Activated T-helper 1 cell treated with anti-CD3 and anti-CD28 coated beads, Interleukin-2, amount 50 U/mL, for 16 hours (primary cell): ENCODE data around the gene SLC5A1.
"Not testable (repeated sequence)": the region's sequence is repeated elsewhere in the genome, so short reads cannot be mapped to it uniquely, and the experiment has no call there.

Experiments
- DNase-seq, 2 donors: peaks; one replicate each; pipeline ENCODE4 v3.0.0-alpha.2; 2020; ENCODE audit warnings: low read depth in 1 of 2, low spot score in 1 of 2

The SLC5A1 gene

DNA sequence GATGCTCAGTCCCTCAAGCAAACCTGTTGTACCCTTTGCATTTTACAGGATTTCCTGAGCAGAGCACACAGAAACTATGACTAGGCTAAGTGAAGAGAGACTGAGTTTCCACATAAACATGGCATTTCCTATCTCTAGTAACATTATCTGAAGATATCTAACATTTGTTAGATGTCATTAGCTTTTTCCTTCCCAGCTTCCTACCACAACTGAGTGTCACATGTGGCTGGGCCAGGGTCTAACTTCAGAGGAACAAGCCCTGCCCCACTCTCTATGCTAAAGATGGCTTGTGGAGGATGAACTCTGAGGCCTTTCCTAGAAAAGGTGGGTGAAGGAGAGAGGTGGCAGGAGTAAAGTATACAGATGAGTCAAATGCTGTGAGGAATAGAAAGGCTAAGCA is 99.5 kb downstream of the SLC5A1 start:
- no peak for DNase-seq

DNA sequence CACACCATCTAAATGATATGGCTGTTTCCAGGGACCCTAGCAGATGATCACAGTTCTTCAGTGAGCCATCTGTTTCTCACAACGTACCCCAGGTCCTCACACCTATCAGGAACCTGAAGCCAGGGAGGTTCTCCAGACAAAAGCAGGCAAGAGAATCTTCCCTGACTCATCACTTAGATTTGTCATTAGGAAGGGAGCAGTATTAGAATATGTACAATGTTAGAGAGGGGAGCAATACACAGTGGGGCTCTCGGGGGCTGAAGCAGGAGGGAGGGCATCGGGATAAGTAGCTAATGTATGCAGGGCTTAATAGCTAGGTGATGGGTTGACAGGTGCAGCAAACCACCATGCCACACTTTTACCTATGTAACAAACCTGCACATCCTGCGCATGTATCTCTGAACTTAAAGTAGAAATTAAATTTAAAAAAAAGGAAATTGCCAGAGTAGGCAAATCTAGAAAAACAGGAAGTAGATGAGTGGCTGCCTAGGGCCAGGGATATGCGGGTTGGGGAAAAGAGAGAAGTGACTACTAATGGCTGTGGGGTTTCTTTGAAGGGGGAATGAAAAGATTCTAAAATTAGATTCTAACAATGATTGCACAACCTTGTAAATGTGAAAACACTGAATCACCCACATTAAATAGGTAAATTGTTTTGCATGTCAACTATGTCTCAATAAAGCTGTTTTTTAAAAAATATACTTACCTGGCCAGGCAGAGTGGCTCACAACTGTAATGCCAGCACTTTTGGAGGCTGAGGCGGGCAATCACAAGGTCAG is 101.6 kb downstream of the SLC5A1 start:
- no peak for DNase-seq

DNA sequence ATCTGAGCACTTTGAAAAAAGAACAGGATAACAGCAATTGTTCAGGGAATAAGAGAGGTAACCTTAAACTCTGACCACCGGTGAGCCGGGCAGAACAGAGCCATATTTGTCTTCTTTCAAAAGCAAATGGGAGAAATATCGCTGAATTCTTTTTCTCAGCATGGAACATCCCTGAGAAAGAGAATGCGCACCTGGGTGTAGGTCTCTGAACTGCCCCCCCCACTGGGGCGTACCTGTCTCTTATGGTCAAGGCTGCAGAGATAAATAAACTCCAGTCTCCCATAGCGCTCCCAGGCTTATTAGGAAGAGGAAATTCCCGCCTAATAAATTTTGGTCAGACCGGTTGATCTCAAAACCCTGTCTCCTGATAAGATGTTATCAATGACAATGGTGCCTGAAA is 104.1 kb downstream of the SLC5A1 start:
- not testable (repeated sequence) for DNase-seq

DNA sequence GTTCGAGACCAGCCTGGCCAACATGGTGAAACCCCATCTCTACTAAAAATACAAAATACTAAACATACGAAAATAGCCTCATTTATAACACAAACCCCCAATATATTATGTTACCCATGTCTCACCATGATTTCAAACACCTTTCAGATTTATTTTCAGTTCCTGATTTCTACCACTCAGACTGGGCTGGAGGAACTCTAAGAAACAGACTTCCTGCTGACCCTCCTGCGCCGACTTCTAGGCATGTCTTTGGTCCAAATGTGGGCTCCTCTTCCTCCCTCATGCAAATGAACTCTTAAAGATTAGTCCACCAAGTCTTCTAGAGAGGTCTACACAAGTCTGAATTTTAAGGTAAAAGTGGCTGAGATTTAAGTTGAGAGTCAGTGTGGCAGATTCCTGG is 105.3 kb downstream of the SLC5A1 start:
- DNase-seq = not testable (repeated sequence)

DNA sequence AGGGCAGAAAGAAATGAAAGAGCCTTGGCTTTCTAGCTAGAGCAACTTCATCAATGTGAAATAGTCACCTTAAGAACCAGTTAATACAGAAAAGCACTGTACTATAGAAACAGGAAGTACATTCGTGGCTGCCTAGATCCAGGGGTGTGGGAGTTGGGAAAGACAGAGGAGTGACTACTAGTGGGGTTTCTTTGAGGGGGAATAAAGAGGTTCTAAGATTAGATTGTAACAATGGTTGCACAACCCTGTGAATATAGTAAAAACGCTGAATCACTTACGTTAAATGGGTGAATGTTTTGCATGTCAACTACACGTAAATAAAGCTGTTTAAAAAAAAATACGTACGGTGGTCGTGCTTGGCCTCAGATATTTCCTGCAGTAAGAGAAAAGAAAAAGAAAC is 107.6 kb downstream of the SLC5A1 start:
- DNase-seq = not testable (repeated sequence)

DNA sequence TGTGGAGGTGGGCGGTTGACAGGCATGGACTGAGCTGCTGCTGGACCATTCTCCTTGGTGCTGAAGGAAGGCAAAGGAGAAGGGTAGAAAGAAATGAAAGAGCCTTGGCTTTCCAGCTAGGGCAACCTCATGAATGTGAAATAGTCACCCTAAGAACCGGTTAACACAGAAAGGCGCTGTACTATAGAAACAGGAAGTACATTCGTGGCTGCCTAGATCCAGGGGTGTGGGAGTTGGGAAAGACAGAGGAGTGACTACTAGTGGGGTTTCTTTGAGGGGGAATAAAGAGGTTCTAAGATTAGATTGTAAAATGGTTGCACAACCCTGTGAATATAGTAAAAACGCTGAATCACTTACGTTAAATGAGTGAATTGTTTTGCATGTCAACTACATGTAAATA is 108.6 kb downstream of the SLC5A1 start:
- not testable (repeated sequence) for DNase-seq

DNA sequence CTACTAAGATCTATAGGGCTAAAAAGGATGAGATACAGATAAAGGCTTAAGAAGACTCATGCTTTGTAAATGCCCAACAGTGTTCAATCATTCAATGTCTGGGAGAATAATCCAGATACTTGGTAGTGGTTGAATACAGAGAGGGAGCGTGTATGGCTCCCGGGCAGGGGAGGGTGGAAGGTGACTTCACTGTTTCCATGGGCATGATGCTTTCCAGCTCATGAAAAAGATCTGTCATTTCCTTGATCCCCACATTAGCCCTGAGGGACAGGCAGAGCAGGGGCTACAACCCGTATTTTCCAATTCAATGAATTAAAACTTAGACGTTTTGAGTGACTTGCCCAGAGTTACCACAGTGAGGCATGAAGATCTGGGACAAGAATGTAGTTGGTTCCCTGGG is 111.7 kb downstream of the SLC5A1 start:
- not testable (repeated sequence) for DNase-seq

DNA sequence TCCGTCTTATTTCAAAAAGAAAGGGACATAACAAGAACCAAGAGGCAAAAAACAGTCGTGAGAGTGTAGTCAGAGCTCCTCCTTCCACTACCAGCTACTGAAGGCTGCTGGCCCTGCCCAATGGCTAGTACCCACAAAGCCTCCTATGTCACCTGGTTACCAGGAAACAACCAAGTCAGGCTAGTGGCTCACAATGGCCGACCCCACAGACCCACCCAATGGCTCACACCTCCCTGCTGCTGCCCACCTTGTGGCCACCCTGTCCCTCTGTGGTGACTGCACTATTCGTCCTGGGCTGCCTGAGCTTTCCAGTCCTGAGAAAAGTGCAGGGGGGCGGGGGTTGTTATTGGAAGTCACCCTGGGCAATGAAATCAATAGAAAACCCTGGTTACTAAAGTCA is 114.6 kb downstream of the SLC5A1 start:
- DNase-seq = not testable (repeated sequence)

DNA sequence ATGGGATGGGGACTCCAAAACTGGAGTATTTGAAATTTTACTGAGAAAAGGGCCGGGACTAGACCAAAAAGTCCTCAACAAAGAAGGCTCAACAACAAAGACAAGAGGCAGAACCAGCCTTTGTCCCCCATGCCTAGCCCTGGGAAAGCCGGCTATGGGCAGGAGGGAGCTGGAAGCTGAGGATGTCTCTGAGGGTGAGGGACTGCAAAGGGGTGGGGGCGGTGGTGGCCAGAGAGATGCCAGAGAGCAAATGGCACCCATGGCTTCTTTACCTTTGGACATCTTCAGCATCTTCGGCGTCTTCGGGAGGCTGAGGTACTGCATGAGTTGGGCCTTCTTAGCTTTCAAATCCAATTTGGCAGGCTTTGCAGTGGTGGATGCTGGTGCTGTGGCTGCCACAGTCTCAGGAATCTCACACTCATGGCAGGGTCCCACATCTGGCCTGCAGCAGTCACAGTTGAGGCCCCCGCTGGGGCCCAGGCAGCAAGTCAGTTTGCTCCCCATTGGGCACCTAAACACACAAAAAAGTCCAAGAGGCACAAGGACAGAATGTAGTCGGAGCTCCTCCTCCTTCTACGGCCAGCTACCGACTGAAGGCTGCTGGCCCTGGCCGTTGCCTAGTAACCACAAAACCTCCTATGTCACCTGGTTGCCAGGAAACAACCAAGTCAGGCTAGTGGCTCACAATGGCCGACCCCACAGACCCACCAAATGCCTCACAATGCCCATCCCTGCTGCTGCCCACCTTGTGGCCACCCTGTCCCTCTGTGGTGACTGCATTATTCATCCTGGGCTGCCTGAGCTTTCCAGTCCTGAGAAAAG is 115.9 kb downstream of the SLC5A1 start, which contains the start of gene C22orf42:
C22orf42 (minus strand) TSS at position 592 of the 822 bp plus-strand sequence; CDS start at position 504, 88 bp downstream.
- no peak for DNase-seq

DNA sequence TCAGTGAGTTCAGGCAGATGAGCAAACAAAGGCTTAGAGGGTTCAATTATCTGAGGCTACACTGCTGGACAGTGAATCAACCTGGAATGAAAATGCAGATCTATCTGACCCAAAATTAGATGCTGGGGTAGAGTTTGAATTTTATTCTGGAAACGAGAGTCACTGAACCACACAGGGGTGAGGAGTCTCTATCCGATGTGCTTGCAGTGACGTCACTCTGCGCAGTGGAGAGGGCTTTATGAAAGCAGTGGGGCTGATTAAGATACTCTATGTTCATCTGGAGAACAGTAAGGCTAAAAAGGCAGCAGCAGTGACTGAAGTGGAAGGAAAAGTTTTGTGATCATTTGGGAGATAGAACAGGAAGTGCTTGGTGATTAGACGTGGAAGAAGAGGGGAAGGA is 117.3 kb downstream of the SLC5A1 start:
- not testable (repeated sequence) for DNase-seq
